NCI-H1417 treated with DMSO at 0.1 percent for 48 hours (cell line): ENCODE measurements around the gene AP1S3.
"Not testable (repeated sequence)": the region's sequence is repeated elsewhere in the genome, so short reads cannot be mapped to it uniquely, and the experiment has no call there.

ENCODE experiments used
- DNase-seq: peaks from one replicate; lab custom pipeline; 2025; lab: John Stamatoyannopoulos, UW

The AP1S3 gene

DNA sequence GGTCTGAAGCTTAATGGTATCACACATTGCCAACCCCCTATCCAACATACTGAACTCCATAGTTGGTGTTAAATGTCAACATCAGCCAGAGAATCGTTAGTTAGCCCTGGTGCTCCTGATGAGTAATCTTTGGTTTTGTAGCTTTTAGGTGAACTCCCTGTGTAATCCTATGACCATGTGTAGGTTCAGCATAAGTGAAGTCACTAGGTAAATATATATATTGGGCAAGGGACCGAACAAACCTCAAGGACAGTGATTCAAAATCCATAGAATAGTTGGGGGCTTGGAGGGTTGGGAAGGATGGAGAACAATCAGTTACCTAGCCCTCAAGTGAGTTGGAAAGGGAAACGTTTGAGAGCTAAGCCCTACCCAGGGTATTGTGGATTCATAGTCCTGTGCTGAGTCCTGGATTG lies 16.0 kb upstream of the AP1S3 start:
- no peak for DNase-seq

DNA sequence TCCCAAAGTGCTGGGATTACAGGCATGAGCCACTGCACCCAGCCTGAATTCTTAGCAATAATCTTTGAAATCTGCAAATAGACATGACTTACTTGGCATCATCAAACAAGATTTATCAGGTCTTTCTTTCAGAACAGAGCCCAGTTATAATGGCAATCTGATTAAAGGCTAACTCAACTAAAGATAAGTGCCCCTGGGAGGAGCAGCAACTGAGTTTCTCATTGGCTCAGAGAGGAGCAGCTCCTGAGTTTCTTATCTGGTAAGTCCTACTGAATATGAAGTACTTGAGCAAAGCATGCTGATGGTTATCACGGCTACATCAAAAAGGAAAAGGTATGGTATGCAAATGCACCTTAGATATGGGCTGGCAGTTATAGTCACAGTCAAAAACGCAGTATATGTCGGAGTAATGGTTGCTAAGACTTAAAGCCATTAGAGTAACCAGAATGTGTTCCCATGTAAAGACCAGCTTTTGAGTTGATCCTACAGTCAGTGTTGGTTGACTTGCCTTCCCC lies 15.0 kb upstream of the AP1S3 start:
- no peak for DNase-seq

DNA sequence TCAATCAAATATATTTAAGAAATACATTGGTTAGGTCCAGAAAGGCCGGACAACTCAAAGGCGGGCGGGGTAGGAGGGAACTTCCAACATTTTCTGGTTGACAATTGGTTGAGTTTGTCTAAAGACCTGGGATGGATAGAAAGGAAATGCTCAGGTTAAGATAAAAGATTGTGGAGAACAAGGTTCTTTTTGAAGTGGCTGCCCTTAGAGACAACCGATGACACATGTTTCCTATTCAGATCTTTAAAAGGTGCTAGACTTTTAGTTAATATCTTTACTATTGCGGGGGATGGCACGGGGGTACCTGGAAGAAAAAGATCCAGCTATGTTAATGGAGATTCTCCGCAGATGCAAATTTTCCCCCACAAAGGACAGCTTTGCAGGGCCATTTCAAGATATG lies 10.0 kb upstream of the AP1S3 start:
- no peak for DNase-seq

DNA sequence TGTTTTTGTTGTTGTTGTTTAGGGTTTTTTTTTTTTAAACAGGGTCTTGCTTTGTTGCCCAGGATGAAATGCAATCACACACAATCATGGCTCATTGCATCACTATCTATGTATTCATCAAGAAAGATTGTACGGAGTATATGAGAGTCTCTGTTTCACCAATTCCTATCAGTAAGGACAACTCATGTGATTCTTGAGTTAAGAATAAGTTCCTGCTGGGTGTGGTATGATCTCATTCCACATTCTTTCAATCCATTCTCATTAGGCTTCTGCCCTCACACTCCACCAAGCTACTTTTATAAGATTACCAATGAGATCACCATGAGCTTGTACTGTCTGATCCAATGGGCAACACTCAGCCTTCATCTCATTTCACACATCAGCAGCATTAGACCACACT lies 9.1 kb upstream of the AP1S3 start:
- no peak for DNase-seq

DNA sequence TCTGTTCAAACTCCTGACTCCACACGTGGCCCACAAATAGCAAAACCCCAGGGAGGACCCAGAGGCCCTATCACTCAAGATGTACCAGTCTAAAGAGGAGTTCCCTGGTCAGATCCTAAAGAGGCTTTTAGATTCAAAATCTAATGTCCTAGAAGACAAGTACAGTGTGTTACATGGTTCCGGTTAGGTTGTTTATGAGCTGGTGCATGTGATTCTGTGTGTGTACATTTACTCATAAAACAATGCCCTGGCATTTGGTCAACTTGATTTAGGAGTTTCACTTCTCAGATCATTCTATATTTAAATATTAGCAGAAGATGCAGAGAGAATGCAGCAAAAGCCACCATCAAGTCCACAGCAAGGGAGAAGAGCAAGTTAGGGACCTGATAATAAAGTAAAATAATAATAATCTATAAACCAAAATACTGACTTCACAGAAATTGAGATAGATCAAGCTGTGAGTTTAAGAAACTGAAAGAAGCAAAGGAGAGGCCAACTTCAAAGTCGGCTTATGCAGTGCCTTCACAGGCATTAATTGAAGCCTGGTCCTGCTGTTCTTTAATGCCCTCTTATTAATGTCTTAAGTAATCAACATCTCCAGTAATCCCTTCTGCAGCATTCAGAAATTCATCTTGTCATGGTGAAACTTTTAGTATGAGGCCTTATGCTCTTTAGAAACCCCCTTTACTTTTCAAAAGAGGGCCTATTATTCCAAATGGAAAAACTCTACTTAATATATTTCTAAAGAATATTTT lies 4.2 kb upstream of the AP1S3 start:
- no peak for DNase-seq

DNA sequence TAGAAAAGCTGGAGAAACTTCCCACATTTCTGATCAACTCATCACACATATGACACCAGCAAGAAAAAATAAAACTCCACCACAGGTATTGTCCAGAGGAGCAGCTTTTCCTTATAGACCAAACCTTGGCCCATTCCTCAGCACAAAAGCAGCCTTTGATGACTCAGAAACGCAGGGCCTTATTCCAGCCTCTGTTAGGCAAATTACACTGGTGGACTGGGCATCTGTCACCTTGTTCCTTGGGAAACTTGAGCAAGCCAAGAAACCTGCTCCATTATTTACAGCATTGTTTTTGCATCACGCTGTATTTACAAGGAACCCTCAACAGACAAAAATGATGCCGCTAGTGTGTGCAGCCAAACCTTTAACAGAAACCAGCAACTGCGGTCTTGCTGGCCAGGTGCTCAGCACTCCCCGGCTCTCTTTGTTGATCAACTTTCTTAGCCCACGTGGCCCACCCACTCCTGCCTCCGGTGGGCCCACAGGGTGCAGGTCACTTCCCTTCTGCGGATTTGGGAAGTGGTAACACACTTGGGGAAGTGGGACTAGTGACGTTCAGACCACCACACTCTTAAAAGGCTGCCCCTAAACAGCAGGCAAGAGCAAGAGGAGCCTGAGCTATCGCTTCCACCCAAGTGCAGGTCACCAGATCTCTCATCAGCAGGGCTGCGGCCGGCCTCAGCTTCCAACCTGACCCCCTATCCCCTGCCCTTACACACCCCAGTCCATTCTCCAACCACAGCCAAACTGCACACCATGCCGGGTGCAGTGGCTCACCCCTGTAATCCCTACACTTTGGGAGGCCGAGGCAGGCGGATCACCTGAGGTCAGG lies 1.5 kb downstream of the AP1S3 start:
- no peak for DNase-seq

DNA sequence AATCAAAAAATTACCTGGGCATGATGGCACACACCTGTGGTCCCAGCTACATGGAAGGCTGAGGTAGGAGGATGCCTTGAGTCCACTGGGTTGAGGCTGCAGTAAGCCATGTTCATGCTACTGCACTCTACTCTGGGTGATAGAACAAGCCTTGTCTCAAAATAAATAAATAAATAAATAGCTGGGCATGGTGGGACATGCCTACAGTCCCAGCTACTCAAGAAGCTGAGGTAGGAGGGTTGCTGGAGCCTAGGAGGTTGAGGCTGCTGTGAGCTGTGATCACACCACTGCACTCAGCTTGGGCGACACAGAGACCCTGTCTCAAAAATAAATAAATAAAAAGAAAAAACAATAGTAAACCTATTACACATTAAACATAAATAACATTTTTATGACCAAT lies 3.0 kb downstream of the AP1S3 start:
- no peak for DNase-seq

DNA sequence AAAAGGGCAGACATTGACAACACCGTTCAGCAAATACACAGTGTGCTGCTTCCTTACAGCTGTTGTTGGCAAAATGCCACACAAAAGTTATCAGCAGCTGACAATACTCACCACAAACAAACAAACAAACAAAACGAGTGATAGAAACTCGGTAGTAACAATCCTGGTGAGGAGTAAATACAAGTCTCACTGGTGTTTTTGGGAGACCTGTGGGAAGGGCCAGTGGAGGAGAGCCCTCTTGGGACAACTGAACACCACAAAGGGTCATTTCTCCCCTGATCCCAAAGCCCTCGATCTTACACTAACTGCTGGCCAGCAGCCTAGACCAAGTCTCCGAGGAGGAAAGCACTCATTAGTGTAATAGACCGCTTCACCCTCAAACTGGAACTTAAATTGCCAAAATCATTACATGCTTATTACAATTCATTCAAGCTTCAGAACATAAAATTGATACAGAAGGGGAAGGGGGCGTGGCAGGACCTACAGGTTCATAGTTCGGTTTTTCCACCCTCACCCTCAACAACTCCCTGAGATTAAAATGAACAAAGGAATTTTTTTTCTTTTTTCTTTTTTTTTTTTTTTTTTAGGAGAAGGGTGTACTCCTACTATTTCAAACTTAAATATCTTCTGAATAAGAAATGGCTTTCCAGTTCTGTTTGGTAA lies 5.0 kb downstream of the AP1S3 start:
- DNase-seq = no peak

DNA sequence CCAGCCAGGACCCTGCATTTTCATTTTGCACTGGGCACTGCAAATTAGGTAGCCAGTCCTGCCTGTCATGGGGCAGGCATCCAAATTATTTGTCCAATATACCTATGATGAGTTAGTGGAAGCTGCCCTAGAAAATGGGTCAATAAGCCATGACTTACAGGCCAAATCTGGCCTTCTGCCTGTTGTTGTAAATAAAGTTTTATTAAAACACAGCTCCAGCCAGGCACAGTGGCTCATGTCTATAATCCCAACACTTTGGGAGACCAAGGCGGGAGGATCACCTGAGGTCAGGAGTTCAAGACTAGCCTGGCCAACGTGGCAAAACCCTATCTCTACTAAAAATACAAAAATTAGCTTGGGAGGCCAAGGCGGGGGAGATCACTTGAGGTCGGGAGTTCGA lies 8.3 kb downstream of the AP1S3 start:
- no peak for DNase-seq

DNA sequence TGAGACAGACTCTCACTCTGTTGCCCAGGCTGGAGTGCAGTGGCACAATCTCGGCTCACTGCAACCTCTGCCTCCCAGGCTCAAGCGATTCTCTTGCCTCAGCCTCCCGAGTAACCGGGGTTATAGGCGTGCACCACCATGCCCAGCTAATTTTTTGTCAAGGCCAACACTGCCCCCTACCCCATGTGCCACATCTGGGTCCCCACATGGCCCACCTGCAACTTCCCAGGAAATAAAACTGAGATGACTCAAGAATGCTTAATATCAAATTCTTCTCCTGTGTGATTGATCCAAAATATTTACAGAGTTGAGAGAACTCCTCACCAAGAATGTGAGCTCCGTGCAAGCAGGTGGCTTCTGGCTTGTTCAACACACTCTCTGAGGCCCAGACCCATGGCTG lies 9.1 kb downstream of the AP1S3 start:
- DNase-seq = no peak

DNA sequence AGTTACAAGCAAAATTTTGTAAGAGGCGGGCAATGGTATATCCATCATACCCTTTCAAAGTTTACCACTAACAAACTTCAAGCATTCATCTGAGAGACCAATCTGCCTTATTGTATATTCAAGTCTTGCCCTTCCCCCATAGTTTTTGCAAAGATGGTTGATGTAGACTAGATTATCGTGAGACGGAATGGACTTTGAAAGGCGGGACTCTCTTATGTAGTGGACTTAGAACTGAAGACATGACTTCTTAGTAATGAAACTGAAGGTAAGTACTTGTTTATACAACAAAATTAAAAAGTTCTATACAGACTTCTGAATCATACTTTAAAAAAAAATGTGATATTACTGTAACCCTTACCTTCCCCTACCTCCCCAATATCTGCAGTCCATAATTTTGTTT lies 10.4 kb downstream of the AP1S3 start:
- no peak for DNase-seq

DNA sequence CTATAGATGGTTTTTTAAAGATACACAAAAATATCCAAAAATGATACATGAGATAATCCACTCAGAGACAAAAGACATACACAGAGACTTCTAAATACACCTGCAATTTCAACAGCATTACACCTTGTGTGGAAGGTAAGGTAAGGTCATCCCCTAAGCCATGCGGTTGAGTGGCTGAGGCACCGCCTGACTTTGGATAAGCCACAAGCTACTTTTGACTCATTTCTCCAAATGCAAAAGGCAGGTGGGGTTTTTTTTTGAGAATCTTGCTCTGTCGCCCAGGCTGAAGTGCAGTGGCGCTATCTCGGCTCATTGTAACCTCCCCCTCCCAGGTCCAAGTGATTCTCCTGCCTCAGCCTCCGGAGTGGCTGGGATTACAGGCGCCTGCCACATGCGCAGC lies 13.1 kb downstream of the AP1S3 start:
- no peak for DNase-seq

DNA sequence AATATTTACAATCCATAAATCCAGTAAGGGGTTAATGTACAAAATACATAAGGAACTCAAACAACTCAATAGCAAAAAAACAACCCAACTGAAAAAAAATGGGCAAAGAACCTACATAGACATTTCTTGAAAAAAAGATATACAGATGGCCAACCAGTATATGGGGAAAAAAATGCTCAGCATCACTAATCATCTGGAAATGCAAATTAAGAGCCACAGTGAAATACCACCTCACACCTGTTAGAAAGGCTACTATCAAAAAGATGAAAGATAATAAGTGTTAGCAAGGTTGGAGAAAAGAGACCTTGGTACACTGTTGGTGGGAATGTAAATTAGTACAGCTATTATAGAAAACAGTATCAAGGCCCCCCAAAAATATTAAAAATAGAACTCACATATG lies 14.6 kb downstream of the AP1S3 start:
- no peak for DNase-seq

DNA sequence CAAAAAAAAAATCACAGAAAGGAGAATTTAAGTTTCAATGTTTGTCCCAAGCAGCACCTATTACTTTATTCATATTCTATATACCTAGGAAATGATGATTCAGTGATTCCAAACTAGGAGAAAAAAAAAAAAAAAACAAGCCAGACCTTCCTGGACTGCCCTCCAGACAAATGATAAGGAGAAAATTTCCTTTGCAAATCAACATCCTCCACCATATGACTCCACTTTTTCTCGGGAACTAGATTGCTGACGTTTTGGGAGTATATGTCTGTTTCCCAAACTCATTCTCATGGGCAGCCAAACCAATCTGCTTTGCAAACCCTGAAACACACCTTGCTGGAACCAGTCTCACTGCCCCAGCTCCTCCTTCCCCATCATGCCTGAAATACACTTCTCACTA lies 16.8 kb downstream of the AP1S3 start:
- DNase-seq = no peak

DNA sequence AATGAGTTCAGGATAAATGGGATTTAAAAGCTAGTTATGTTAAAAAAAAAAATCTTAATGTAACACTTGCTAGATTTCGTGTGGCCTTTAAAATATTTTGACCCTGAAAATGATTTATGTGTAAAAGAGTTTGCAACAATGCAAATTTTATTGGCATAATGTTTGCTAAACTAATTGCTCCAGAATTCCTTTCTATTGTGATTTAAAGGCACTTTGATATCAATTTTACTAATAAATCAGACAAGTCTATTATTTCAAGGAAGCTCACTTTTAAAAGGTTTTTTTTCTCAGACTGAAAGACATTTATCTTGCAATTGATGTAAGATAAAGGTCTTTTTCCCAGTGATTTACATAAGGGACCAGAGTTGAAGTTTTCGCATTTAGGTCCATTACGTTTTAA lies 17.5 kb downstream of the AP1S3 start:
- no peak for DNase-seq

DNA sequence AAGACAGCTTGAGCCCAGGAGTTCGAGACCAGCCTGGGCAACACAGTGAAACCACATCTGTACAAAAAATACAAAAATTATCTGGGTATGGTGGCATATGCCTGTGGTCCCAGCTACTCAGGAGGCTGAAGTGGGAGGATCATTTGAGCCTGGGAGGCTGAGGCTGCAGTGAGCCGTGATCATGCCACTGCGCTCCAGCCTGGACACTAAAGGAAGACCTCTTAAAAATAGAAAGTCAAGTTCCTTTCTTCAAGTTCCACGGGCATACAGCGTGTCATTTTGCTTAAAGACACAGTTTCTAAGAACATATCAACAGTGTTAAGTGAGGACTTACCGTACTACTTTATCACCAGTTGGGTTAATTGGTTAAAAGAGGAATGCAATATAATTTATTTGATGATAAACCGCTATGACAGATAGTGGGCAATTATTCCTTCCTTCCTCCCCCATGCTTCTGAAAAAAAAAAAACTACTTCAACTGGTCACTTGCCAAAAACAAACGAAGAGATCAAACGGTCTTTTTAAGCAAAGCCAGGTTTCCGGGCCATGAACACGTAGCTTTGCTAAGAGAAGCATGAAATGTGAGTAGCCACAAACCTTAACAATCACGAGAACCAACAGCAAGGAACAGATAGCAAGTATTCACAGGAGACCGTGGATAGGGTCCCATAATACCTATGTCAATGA lies 21.4 kb downstream of the AP1S3 start:
- DNase-seq = no peak

DNA sequence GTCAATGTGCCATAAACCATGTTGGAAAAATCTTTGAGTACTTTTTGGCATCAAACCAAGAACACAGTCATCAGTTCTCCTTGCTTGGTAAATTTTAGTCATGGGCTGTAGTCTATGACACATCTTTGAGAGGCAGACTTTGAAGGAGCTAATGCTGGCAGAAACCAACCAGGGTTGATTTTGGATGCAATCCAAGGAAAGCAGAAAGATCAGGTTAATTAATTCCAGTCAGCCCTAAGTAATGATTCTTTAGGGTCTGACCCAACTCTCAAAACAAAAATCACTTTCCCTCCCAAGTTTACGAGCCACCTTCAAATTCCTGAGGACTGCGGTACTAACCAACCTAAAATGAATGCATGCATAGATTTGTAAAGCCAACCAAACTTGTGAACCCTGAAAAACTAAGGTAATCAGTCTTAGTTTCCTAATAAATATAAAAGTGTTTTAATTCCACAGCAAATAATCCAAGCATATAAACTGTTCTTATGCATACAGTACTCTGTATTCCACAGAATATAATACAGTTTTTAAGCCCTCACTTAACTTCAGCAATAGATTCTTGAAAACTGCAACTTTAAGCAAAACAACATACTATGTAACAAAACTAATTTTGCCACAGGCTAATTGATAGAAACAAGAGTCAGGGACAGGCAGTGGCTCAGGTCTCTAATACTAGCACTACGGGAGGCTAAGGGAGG lies 22.0 kb downstream of the AP1S3 start:
- DNase-seq = no peak

DNA sequence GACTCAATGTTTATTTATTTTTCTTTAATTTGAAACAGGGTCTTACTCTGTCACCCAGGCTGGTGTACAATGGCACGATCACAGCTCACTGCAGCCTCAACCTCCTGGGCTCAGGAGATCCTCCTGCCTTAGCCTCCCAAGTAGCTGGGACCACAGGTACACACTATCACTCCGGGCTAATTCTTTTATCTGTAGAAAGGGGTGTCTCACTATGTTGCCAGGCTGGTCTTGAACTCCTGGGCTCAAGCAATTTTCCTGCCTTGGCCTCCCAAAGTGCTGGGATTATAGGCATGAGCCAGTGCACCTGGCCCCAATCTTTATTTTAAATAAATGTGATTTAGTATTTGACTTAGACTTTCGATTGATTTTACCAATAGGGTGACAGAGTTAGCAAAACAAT lies 22.6 kb downstream of the AP1S3 start:
- DNase-seq = not testable (repeated sequence)

DNA sequence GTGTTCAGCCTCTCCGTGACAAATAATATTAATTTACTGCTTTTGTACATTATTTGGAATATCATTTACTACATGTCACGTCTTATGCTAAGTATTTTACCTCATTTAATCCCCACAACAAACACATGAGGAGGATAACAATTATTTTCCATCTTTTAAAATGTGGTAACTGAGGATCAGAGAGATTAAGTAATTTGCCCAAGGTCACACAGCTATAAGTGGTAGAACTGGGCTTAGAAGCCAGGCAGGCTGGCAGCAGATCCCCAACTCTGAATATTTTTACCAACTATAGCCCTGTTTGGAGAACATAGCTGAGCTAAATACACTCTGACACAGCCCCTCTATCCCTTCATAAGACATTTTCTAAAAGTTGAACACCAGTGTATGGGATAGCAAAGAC lies 24.1 kb downstream of the AP1S3 start:
- DNase-seq = no peak

DNA sequence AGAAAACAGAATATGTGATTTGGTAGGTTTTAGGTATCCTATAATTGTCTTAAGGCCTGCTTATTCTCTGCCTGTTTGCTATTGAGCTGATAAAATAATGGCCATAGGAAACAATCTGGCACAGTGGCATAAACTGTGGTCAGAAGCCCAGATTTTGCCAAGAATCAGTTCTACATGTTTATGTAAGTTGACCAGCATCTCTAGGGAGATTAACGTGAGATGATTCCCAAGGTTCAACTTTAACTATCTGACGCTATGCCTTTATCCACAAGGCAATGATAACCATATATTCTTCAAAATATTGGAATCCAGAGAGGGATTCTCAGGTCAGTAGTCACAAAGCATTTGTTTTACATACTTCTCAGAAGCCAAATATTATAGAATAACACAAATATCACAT lies 25.6 kb downstream of the AP1S3 start:
- DNase-seq = no peak

DNA sequence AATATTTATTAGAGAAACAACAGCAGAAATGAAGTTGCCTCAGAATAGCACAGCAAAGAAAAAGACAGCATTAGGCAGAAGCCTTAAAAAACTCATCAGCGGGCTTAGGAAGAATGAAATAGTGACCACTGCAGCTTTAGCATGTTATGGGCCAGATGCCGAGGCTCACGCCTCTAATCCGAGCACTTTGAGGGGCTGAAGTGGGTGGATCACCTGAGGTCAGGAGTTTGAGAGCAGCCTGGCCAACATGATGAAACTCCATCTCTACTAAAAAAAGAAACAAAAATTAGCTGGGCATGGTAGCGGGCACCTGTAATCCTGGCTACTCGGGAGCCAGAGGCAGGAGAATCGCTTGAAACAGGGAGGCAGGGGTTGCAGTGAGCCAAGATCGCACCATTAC lies 32.4 kb downstream of the AP1S3 start:
- no peak for DNase-seq

DNA sequence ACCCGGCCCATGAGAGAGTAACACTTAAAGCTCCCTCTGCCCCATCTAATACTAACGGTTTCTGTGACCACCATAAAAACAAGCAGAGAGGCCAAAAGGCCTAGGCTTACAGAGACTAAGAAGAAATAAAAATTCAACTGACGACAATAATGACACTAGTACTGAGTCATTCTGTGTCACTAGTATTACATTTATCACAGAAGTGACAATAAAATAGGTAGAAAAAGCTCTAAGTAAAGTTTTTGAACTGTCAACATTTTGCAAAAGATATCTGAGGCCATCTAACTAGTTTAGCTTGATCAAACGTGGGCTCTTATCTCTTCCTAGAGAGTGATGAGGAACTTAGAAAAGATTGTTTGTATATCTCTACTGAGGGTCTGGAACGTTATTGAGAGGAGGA lies 35.6 kb downstream of the AP1S3 start:
- DNase-seq = no peak
